Cerebellar cortex (tissue), 1 donor: ENCODE measurements around the gene SLC35E1.

ENCODE experiments used
- DNase-seq: peaks from one replicate; pipeline ENCODE4 v3.0.0-alpha.2; 2015; ENCODE audit warnings: low spot score

Gene SLC35E1

GRCh38 chr19:16596399-16596798, 24.2 kb upstream of the SLC35E1 start:
- no peak for DNase-seq

- DNase-seq, result no peak
Measured at GRCh38 chr19:16595097-16595496, 22.9 kb upstream of the SLC35E1 start.

- DNase-seq, result no peak
Measured at GRCh38 chr19:16594681-16595091, 22.5 kb upstream of the SLC35E1 start.

- no peak for DNase-seq
Measured at GRCh38 chr19:16594131-16594586, 21.9 kb upstream of the SLC35E1 start.

- DNase-seq, result no peak
Measured at GRCh38 chr19:16593181-16593580, 21.0 kb upstream of the SLC35E1 start.

- DNase-seq, result no peak
Measured at GRCh38 chr19:16591803-16592556, 19.8 kb upstream of the SLC35E1 start.

GRCh38 chr19:16590876-16591802, 18.9 kb upstream of the SLC35E1 start:
- no peak for DNase-seq

GRCh38 chr19:16589917-16590316, 17.7 kb upstream of the SLC35E1 start:
- no peak for DNase-seq

GRCh38 chr19:16588824-16589577, 16.8 kb upstream of the SLC35E1 start:
- DNase-seq, result no peak

GRCh38 chr19:16587833-16588823, 15.9 kb upstream of the SLC35E1 start:
- DNase-seq, result peak; percentile 70

GRCh38 chr19:16586991-16587832, 15.0 kb upstream of the SLC35E1 start:
- no peak for DNase-seq

- DNase-seq, result no peak
Measured at GRCh38 chr19:16586477-16586871, 14.3 kb upstream of the SLC35E1 start.

- DNase-seq, result no peak
Measured at GRCh38 chr19:16585808-16586476, 13.7 kb upstream of the SLC35E1 start.

- DNase-seq, result no peak
Measured at GRCh38 chr19:16585094-16585801, 13.0 kb upstream of the SLC35E1 start.

- DNase-seq, result peak; percentile 67
Measured at GRCh38 chr19:16584248-16585093, 12.3 kb upstream of the SLC35E1 start.

- DNase-seq, result no peak
Measured at GRCh38 chr19:16582486-16583261, 10.5 kb upstream of the SLC35E1 start.

GRCh38 chr19:16581971-16582343, 9.7 kb upstream of the SLC35E1 start:
- DNase-seq, result no peak
